ENCODE data around the gene PIEZO1. TPM values are rescaled to one million over a fixed set of nuclear protein-coding genes. Genes with fewer than 3 reads are reported as not detected.

PIEZO1 gene
- total and polyA plus RNA-seq, 10 donors, result 145 to 385 (median 201) TPM

DNA sequence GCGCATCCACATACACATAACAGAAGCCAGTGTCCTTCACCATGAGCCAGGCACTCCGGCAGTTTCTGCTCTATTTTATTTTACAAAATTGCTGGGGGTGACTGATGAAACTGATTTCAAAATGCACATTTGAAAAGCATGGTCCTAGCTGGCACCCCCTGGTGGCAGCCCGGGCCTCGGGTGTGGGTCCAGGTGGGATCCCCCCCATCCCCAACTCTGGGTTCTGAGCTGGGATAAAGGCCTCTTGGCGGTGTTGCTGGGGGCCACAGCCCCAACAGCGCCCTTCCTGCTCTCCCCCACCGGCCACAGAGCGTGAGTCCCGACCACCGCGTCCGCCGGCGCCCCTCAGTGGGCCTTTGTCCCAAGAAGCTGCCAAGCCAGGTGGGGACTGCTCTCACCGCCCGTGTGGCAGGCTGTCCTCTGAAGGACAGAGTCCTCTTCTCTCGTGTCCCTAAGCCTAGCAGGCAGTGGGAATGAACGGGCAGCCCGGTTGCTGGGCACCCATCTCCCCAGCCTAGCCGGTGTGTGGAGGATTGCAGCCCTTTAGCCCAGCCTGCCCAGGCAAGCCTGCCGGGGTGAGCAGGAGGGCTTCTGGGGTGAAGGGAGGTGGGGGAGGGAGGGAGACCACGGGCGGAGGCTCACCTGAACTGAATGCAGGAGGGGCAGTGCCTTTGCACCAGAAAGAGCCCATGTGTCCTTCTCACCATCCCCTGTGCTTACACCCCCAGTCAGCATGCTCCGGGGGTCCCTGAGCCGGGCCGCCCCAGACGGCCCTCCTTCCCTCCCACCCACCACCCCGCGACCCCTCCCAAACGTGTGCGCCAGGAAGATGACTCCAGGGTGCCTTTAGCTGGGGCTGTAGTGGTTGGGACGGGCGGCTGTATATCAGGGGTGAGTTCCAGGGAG is 99.6 kb downstream of the PIEZO1 start:
- H3K4me1 ChIP-seq, result peaks cover 30 to 70% (median 58%) of the 10 kb centered on the region in 6 donors
- peak overlapping the region; percentile 59 to 91 (median 70) for H3K4me3 ChIP-seq
- DNase-seq, result peak; percentile 87
- TF ChIP-seq POLR2AphosphoS5 (IDR thresholded peaks at IDR 0.05) (peak; percentile 10 to 51 (median 14)), POLR2A (IDR thresholded peaks at IDR 0.05) (no peak)
- TF ChIP-seq, protein P1, sequence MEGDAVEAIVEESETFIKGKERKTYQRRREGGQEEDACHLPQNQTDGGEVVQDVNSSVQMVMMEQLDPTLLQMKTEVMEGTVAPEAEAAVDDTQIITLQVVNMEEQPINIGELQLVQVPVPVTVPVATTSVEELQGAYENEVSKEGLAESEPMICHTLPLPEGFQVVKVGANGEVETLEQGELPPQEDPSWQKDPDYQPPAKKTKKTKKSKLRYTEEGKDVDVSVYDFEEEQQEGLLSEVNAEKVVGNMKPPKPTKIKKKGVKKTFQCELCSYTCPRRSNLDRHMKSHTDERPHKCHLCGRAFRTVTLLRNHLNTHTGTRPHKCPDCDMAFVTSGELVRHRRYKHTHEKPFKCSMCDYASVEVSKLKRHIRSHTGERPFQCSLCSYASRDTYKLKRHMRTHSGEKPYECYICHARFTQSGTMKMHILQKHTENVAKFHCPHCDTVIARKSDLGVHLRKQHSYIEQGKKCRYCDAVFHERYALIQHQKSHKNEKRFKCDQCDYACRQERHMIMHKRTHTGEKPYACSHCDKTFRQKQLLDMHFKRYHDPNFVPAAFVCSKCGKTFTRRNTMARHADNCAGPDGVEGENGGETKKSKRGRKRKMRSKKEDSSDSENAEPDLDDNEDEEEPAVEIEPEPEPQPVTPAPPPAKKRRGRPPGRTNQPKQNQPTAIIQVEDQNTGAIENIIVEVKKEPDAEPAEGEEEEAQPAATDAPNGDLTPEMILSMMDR (IDR thresholded peaks at IDR 0.05 in 8 of 11, conservative IDR thresholded peaks at IDR 0.05 in 3 of 11), result peak in 9 of 11 experiments; percentile 44 to 83 (median 67)
- peaks cover 0 to 9% (median 0%) of the 10 kb centered on the region in 6 donors for H3K36me3 ChIP-seq
- 5 to 14% (median 5%) methylated on average over 27 to 33 of the region's 33 CpGs for WGBS, 5 donors
- H3K27ac ChIP-seq, result peak overlapping the region in 7 of 8 donors; percentile 76 to 94 (median 82)
- H3K9me3 ChIP-seq, result no peaks in the 10 kb centered on the region
- intact Hi-C loops (cut with DNase I; ENCODE audit: low total_unique reads), result no loop called here
- peaks cover 0 to 71% (median 13%) of the 10 kb centered on the region in 7 donors for H3K27me3 ChIP-seq (replicated peaks in 1 of 7)

DNA sequence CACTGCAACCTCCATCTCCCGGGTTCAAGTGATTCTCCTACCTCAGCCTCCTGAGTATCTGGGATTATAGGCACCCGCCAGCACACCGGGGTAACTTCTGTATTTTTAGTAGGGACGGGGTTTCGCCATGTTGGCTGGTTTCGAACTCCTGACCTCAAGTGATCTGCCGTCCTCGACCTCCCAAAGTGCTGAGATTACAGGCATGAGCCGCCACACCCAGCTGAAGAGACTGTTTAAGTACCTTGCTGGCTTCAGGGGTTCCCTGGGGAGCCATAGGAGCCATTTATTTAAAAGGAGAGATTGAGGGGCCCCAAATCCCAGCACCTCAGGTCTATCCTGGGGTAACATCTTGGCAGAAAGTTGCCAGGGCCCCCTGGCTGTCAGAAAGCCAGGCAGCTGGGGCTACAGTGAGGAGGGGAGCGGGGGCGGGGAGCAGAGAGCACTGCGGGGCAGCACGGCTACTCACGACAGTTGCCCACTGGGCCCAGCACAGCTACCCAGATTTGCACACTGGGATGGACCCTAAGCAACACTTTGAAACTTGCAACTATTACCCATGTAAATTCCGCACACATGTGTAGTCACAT is 100.4 kb downstream of the PIEZO1 start:
- peak; percentile 76 for DNase-seq
- Histone ChIP-seq H3K27ac (peak overlapping the region in 5 of 8 donors; percentile 76 to 94 (median 89)), H3K4me3 (peak overlapping the region in 5 of 8 donors; percentile 59 to 91 (median 67)), H3K9me3 (no peaks in the 10 kb centered on the region), H3K27me3 (replicated peaks in 1 of 7) (peaks cover 0 to 71% (median 13%) of the 10 kb centered on the region in 7 donors), H3K36me3 (peaks cover 0 to 11% (median 0%) of the 10 kb centered on the region in 6 donors), H3K4me1 (peaks cover 30 to 77% (median 62%) of the 10 kb centered on the region in 6 donors)
- intact Hi-C loops (cut with DNase I; ENCODE audit: low total_unique reads), result no loop called here
- TF ChIP-seq, protein P1 (IDR thresholded peaks at IDR 0.05 in 8 of 11, conservative IDR thresholded peaks at IDR 0.05 in 3 of 11), result no peak
- TF ChIP-seq POLR2A (IDR thresholded peaks at IDR 0.05) (no peak), POLR2AphosphoS5 (IDR thresholded peaks at IDR 0.05) (no peak)
- WGBS, 5 donors, result 61 to 79% (median 71%) methylated on average over 13 to 15 of the region's 15 CpGs

DNA sequence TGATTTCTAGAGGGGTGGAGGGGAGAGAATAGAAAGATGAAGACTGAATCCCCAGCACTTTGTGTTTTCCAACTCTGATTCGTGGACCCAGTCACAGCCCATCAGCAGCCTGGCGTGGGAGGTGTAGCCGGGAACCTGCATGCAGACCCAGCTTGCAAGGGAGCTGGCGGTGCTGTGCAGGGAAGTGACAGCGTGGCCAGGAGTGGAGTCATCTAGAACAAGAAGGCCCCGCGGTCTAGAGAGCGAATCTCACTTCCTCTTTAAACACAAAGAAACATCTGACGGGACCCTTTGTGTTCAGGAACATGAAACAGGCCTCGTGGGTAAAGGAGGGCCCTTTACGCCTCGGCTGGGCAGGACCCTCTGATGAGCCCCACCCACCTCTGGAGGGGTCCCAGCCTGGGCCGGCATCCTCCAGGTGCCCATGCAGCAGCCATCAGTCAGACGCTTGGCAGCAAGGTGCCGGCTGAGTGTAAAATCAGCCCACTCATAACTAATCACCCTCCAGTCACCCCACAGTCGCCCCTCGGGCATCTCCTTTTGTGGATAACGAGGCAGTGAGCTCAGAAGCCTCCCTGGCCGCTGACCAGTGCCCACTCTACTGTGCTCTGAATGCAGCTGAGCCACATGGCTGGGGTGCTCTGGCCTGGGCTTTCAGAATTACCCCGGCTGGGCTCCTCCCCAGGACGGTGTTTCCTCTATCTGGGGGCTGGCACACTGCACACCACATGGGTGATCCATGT is 103.1 kb downstream of the PIEZO1 start:
- H3K36me3 ChIP-seq, result peaks cover 0 to 35% (median 14%) of the 10 kb centered on the region in 6 donors
- peak; percentile 95 for DNase-seq
- TF ChIP-seq POLR2A (IDR thresholded peaks at IDR 0.05) (no peak), POLR2AphosphoS5 (IDR thresholded peaks at IDR 0.05) (peak; percentile 73 to 86 (median 79))
- peaks cover 29 to 73% (median 59%) of the 10 kb centered on the region in 6 donors for H3K4me1 ChIP-seq
- intact Hi-C loops (cut with DNase I; ENCODE audit: low total_unique reads), result no loop called here
- H3K27ac ChIP-seq, result peak overlapping the region; percentile 77 to 97 (median 89)
- WGBS, 5 donors, result 15 to 22% (median 20%) methylated on average over 17 to 21 of the region's 21 CpGs
- H3K27me3 ChIP-seq (replicated peaks in 1 of 7), result peaks cover 0 to 68% (median 20%) of the 10 kb centered on the region in 7 donors
- H3K9me3 ChIP-seq, result no peaks in the 10 kb centered on the region
- peak overlapping the region in 6 of 8 donors; percentile 7 to 62 (median 14) for H3K4me3 ChIP-seq

DNA sequence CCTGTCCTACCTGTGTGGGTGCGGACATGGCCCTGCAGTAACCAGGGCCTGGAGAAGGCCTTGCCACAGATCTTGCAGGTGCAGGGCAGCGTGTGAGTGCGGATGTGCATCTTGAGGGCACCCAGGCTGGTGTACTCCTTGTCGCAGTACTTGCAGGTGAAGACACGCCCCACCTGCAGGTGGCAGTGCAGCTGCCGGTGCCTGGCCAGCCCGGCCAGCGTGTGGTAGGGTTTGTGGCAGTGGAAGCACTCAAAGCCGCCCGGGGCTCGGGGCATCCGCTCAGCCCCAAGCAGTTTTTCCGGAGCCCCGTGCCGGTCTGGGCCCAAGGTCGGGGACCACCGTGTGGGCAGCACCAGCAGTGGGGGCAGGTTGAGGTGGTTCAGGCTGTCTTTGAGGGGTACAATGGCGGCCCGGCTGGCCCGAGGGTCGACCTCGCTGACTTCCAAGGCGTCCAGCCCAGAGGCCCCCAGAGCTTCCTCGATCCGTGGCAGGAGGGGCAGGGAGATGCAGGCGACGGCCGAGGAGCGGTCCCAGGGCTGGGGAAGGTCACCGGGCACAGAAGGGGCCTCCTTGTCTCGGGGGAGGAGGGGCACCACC is 103.8 kb downstream of the PIEZO1 start:
- peaks cover 0 to 63% (median 20%) of the 10 kb centered on the region in 7 donors for H3K27me3 ChIP-seq (replicated peaks in 1 of 7)
- TF ChIP-seq, protein P1 (IDR thresholded peaks at IDR 0.05 in 8 of 11, conservative IDR thresholded peaks at IDR 0.05 in 3 of 11), result peak; percentile 31 to 71 (median 51)
- TF ChIP-seq POLR2A (IDR thresholded peaks at IDR 0.05) (no peak), POLR2AphosphoS5 (IDR thresholded peaks at IDR 0.05) (peak; percentile 77 to 79 (median 78))
- intact Hi-C loops (cut with DNase I; ENCODE audit: low total_unique reads), result no loop called here
- peaks cover 0 to 42% (median 15%) of the 10 kb centered on the region in 6 donors for H3K36me3 ChIP-seq
- WGBS, 5 donors, result 41 to 61% (median 48%) methylated on average over 22 to 31 of the region's 31 CpGs
- DNase-seq, result peak; percentile 93
- H3K27ac ChIP-seq, result peak overlapping the region; percentile 77 to 97 (median 89)
- peak overlapping the region in 6 of 8 donors; percentile 7 to 62 (median 14) for H3K4me3 ChIP-seq
- H3K4me1 ChIP-seq, result peaks cover 24 to 66% (median 54%) of the 10 kb centered on the region in 6 donors
- H3K9me3 ChIP-seq, result no peaks in the 10 kb centered on the region
